ENCODE data around the gene FAM180A. TPM values are rescaled to one million over a fixed set of nuclear protein-coding genes. Genes with fewer than 3 reads are reported as not detected.

Gene FAM180A
- total and polyA plus RNA-seq, 10 of the 15 experiments (the other 5 are each of a cell fraction or from before 2014, with no cell fraction given) = not detected

- TF ChIP-seq ZZZ3 (IDR thresholded peaks at IDR 0.05; ENCODE audit: control insufficient read depth, insufficient read length, low read depth) (no peak), HSF1 (IDR thresholded peaks at IDR 0.05; ENCODE audit: low read depth, low read length) (no peak), PAX5 (IDR thresholded peaks at IDR 0.05; ENCODE audit: borderline replicate concordance, low read depth, low read length) (no peak), TAF1 (IDR thresholded peaks at IDR 0.05; ENCODE audit: borderline replicate concordance, low read depth, low read length) (no peak), ZNF592 (IDR thresholded peaks at IDR 0.05) (no peak), BMI1 (IDR thresholded peaks at IDR 0.05; ENCODE audit: borderline replicate concordance) (no peak), SMAD5 (IDR thresholded peaks at IDR 0.05; ENCODE audit: low read depth) (no peak), BCLAF1 (IDR thresholded peaks at IDR 0.05) (no peak)
- TF ChIP-seq, protein P1, sequence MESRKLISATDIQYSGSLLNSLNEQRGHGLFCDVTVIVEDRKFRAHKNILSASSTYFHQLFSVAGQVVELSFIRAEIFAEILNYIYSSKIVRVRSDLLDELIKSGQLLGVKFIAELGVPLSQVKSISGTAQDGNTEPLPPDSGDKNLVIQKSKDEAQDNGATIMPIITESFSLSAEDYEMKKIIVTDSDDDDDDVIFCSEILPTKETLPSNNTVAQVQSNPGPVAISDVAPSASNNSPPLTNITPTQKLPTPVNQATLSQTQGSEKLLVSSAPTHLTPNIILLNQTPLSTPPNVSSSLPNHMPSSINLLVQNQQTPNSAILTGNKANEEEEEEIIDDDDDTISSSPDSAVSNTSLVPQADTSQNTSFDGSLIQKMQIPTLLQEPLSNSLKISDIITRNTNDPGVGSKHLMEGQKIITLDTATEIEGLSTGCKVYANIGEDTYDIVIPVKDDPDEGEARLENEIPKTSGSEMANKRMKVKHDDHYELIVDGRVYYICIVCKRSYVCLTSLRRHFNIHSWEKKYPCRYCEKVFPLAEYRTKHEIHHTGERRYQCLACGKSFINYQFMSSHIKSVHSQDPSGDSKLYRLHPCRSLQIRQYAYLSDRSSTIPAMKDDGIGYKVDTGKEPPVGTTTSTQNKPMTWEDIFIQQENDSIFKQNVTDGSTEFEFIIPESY (IDR thresholded peaks at IDR 0.05) = no peak
- TF ChIP-seq, protein P2, sequence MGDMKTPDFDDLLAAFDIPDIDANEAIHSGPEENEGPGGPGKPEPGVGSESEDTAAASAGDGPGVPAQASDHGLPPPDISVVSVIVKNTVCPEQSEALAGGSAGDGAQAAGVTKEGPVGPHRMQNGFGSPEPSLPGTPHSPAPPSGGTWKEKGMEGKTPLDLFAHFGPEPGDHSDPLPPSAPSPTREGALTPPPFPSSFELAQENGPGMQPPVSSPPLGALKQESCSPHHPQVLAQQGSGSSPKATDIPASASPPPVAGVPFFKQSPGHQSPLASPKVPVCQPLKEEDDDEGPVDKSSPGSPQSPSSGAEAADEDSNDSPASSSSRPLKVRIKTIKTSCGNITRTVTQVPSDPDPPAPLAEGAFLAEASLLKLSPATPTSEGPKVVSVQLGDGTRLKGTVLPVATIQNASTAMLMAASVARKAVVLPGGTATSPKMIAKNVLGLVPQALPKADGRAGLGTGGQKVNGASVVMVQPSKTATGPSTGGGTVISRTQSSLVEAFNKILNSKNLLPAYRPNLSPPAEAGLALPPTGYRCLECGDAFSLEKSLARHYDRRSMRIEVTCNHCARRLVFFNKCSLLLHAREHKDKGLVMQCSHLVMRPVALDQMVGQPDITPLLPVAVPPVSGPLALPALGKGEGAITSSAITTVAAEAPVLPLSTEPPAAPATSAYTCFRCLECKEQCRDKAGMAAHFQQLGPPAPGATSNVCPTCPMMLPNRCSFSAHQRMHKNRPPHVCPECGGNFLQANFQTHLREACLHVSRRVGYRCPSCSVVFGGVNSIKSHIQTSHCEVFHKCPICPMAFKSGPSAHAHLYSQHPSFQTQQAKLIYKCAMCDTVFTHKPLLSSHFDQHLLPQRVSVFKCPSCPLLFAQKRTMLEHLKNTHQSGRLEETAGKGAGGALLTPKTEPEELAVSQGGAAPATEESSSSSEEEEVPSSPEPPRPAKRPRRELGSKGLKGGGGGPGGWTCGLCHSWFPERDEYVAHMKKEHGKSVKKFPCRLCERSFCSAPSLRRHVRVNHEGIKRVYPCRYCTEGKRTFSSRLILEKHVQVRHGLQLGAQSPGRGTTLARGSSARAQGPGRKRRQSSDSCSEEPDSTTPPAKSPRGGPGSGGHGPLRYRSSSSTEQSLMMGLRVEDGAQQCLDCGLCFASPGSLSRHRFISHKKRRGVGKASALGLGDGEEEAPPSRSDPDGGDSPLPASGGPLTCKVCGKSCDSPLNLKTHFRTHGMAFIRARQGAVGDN (IDR thresholded peaks at IDR 0.05) = no peak
These were observed 21.6 kb upstream of the FAM180A start (continued) for GRCh38 chr7:135770139-135770710.

Data from GM12878 (cell line).